OCI-LY3 (cell line): ENCODE data around the gene RERE.

Source experiments
- H2AFZ ChIP-seq: fragments of 200-600, 300-600 bp; shearing (Covaris generic); 2 replicates; pipeline ENCODE4 v1.6.0; 2014; ENCODE audit warnings: antibody characterized with exemption, low read depth, low read length
- H3K27ac ChIP-seq: fragments of 200-600, 300-600 bp; sonication (generic); 2 replicates; pipeline ENCODE4 v1.5.1; 2014; ENCODE audit warnings: mild to moderate bottlenecking, low read length, moderate library complexity, mixed read lengths
- H3K27me3 ChIP-seq: fragments of 200-600, 300-600 bp; sonication (generic); 2 replicates; pipeline ENCODE4 v1.6.1; 2014; ENCODE audit warnings: low read depth, low read length, mixed read lengths
- H3K36me3 ChIP-seq: fragments of 200-600, 300-600 bp; sonication (generic); replicated peaks from 2 replicates; pipeline ENCODE3; 2014; ENCODE audit warnings: low read depth, low read length, mixed read lengths
- H3K4me1 ChIP-seq: fragments of 300-600, 200-600 bp; sonication (generic); 2 replicates; pipeline ENCODE4 v1.6.1; 2014; ENCODE audit warnings: low read length, mixed read lengths
- H3K4me2 ChIP-seq: fragments of 200-600, 300-600 bp; sonication (generic); 2 replicates; pipeline ENCODE4 v1.6.1; 2014; ENCODE audit warnings: low read length, mixed read lengths
- H3K4me3 ChIP-seq: fragments of 300-600, 200-600 bp; sonication (generic); 2 replicates; pipeline ENCODE4 v1.5.1; 2014; ENCODE audit warnings: antibody characterized with exemption, mild to moderate bottlenecking, low read length, moderate library complexity
- H3K79me2 ChIP-seq: fragments of 300-600, 200-600 bp; shearing (Covaris generic); 2 replicates; pipeline ENCODE4 v1.6.1; 2014; ENCODE audit warnings: mild to moderate bottlenecking, low read length, mixed read lengths
- H3K9ac ChIP-seq: fragments of 300-600, 200-600 bp; shearing (Covaris generic); 2 replicates; pipeline ENCODE4 v1.6.0; 2014; ENCODE audit warnings: mild to moderate bottlenecking, low read length, moderate library complexity
- H3K9me3 ChIP-seq: fragments of 200-600, 300-600 bp; shearing (Covaris generic); 2 replicates; pipeline ENCODE4 v1.6.1; 2014; ENCODE audit warnings: low read length, mixed read lengths; ENCODE audit not compliant: insufficient read depth
- H4K20me1 ChIP-seq: fragments of 200-600, 300-600 bp; sonication (generic); 2 replicates; pipeline ENCODE4 v1.6.1; 2016; ENCODE audit warnings: low read length, mixed read lengths; ENCODE audit not compliant: insufficient read depth
- CTCF ChIP-seq: fragments of 200-600, 300-600 bp; sonication (generic); IDR thresholded peaks from 2 replicates; pipeline ENCODE4 v1.5.1; 2014; ENCODE audit warnings: antibody characterized with exemption, low read length, low read depth
- EZH2phosphoT487 ChIP-seq: fragments of 200-600 bp; shearing (Covaris generic); IDR thresholded peaks from 2 replicates; pipeline ENCODE4 v1.6.1; 2018; ENCODE audit warnings: antibody characterized with exemption, mixed run types, low read depth

The RERE gene

GRCh38 chr1:8390707-8391106 is 426.7 kb downstream of the RERE start:
- no peaks in the 10 kb centered on the region for H3K9me3 ChIP-seq
- peaks cover 20% of the 10 kb centered on the region for H3K4me1 ChIP-seq
- no peak overlapping the region for H2AFZ ChIP-seq
- 0 out of 2 replicates have a peak overlapping the region, but pooled peaks have one; percentile 1 for H3K4me2 ChIP-seq
- H3K79me2 ChIP-seq = peaks cover 13% of the 10 kb centered on the region; the same call in 1 of the 2 replicates
- no peak overlapping the region for H3K4me3 ChIP-seq
- peaks cover 14% of the 10 kb centered on the region for H3K36me3 ChIP-seq
- no peak overlapping the region for H3K27ac ChIP-seq
- H4K20me1 ChIP-seq = peaks cover 15% of the 10 kb centered on the region
- H3K9ac ChIP-seq = no peak overlapping the region
- TF ChIP-seq CTCF (no peak), EZH2phosphoT487 (no peak)
- H3K27me3 ChIP-seq = no peaks in the 10 kb centered on the region

- H3K27me3 ChIP-seq = no peaks in the 10 kb centered on the region
- H4K20me1 ChIP-seq = peaks cover 18% of the 10 kb centered on the region
- no peak overlapping the region for H3K9ac ChIP-seq
- no peaks in the 10 kb centered on the region for H3K9me3 ChIP-seq
- peaks cover 13% of the 10 kb centered on the region for H3K79me2 ChIP-seq
- peaks cover 14% of the 10 kb centered on the region for H3K36me3 ChIP-seq
- no peak overlapping the region for H2AFZ ChIP-seq
- H3K27ac ChIP-seq = no peak overlapping the region
- TF ChIP-seq EZH2phosphoT487 (no peak), CTCF (no peak)
- no peak overlapping the region for H3K4me2 ChIP-seq
- H3K4me3 ChIP-seq = no peak overlapping the region
- peaks cover 14% of the 10 kb centered on the region for H3K4me1 ChIP-seq
Observed at GRCh38 chr1:8389958-8390535, 427.4 kb downstream of the RERE start.

- Histone ChIP-seq H3K4me3 (no peak overlapping the region), H4K20me1 (peaks cover 18% of the 10 kb centered on the region), H3K27ac (no peak overlapping the region), H3K9ac (no peak overlapping the region), H3K79me2 (peaks cover 6% of the 10 kb centered on the region), H3K4me1 (peaks cover 9% of the 10 kb centered on the region), H3K9me3 (no peaks in the 10 kb centered on the region), H3K36me3 (peaks cover 11% of the 10 kb centered on the region), H3K4me2 (no peak overlapping the region), H3K27me3 (no peaks in the 10 kb centered on the region), H2AFZ (no peak overlapping the region)
- TF ChIP-seq EZH2phosphoT487 = no peak
- no peak for TF ChIP-seq CTCF
Observed at GRCh38 chr1:8388732-8389562, 428.5 kb downstream of the RERE start.

- Histone ChIP-seq H3K79me2 (peaks cover 6% of the 10 kb centered on the region), H3K36me3 (peaks cover 7% of the 10 kb centered on the region), H3K4me3 (no peak overlapping the region), H3K27ac (no peak overlapping the region), H4K20me1 (peaks cover 22% of the 10 kb centered on the region), H3K9ac (no peak overlapping the region), H3K4me1 (peaks cover 7% of the 10 kb centered on the region), H3K4me2 (no peak overlapping the region), H2AFZ (no peak overlapping the region), H3K27me3 (no peaks in the 10 kb centered on the region), H3K9me3 (no peaks in the 10 kb centered on the region)
- TF ChIP-seq EZH2phosphoT487 = no peak
- no peak for TF ChIP-seq CTCF
Observed at GRCh38 chr1:8386247-8386646, 431.2 kb downstream of the RERE start.
